ENCODE measurements around the gene DNAH17.

DNAH17 gene

GRCh38 chr17:78607038-78607437, 29.8 kb upstream of the DNAH17 start:
- DNase-seq (ENCODE audit: extremely low read depth in 1 of 2, low read depth in 1 of 2): no peak

GRCh38 chr17:78605886-78606285, 28.7 kb upstream of the DNAH17 start:
- DNase-seq (ENCODE audit: extremely low read depth in 1 of 2, low read depth in 1 of 2): no peak

GRCh38 chr17:78605429-78605828, 28.2 kb upstream of the DNAH17 start:
- DNase-seq (ENCODE audit: extremely low read depth in 1 of 2, low read depth in 1 of 2): no peak

GRCh38 chr17:78602246-78602645, 25.1 kb upstream of the DNAH17 start:
- DNase-seq (ENCODE audit: extremely low read depth in 1 of 2, low read depth in 1 of 2): no peak

- no peak for DNase-seq (ENCODE audit: extremely low read depth in 1 of 2, low read depth in 1 of 2)
These were observed 24.5 kb upstream of the DNAH17 start for GRCh38 chr17:78601577-78602190.

GRCh38 chr17:78600181-78600721, 23.1 kb upstream of the DNAH17 start:
- DNase-seq (ENCODE audit: extremely low read depth in 1 of 2, low read depth in 1 of 2): no peak

- no peak for DNase-seq (ENCODE audit: extremely low read depth in 1 of 2, low read depth in 1 of 2)
These were observed 22.2 kb upstream of the DNAH17 start for GRCh38 chr17:78599419-78599818.

- no peak for DNase-seq (ENCODE audit: extremely low read depth in 1 of 2, low read depth in 1 of 2)
These were observed 20.8 kb upstream of the DNAH17 start for GRCh38 chr17:78598013-78598471.

GRCh38 chr17:78596871-78597764, 19.9 kb upstream of the DNAH17 start:
- no peak for DNase-seq (ENCODE audit: extremely low read depth in 1 of 2, low read depth in 1 of 2)

GRCh38 chr17:78595135-78595810, 18.1 kb upstream of the DNAH17 start:
- no peak for DNase-seq (ENCODE audit: extremely low read depth in 1 of 2, low read depth in 1 of 2)

GRCh38 chr17:78592991-78593329, 15.8 kb upstream of the DNAH17 start:
- DNase-seq (ENCODE audit: extremely low read depth in 1 of 2, low read depth in 1 of 2): no peak

GRCh38 chr17:78591263-78591671, 14.1 kb upstream of the DNAH17 start:
- DNase-seq (ENCODE audit: extremely low read depth in 1 of 2, low read depth in 1 of 2): no peak

- no peak for DNase-seq (ENCODE audit: extremely low read depth in 1 of 2, low read depth in 1 of 2)
These were observed 12.7 kb upstream of the DNAH17 start for GRCh38 chr17:78589885-78590284.

- DNase-seq (ENCODE audit: extremely low read depth in 1 of 2, low read depth in 1 of 2): no peak
These were observed 12.0 kb upstream of the DNAH17 start for GRCh38 chr17:78589031-78589675.

GRCh38 chr17:78588258-78589030, 11.2 kb upstream of the DNAH17 start:
- no peak for DNase-seq (ENCODE audit: extremely low read depth in 1 of 2, low read depth in 1 of 2)

- DNase-seq (ENCODE audit: extremely low read depth in 1 of 2, low read depth in 1 of 2): no peak
These were observed 7.9 kb upstream of the DNAH17 start for GRCh38 chr17:78585006-78585630.

GRCh38 chr17:78583091-78583490, 5.9 kb upstream of the DNAH17 start:
- DNase-seq (ENCODE audit: extremely low read depth in 1 of 2, low read depth in 1 of 2): no peak

GRCh38 chr17:78581304-78581703, 4.1 kb upstream of the DNAH17 start:
- no peak for DNase-seq (ENCODE audit: extremely low read depth in 1 of 2, low read depth in 1 of 2)

- no peak for DNase-seq (ENCODE audit: extremely low read depth in 1 of 2, low read depth in 1 of 2)
These were observed 3.1 kb upstream of the DNAH17 start for GRCh38 chr17:78580277-78580804.

Measured in activated CD8-positive, alpha-beta memory T cell treated with anti-CD3 and anti-CD28 coated beads for 1 hour (primary cell).